RWPE1 (cell line): ENCODE measurements around the gene BTD.

Experiments used
- CTCF ChIA-PET: fragments of 350-600 bp; sonication (Branson Sonifier 250); formaldehyde crosslinking; extraction: SDS; loops from one replicate; lab custom pipeline; 2021; lab: Yijun Ruan, JAX
- POLR2A ChIA-PET: fragments of 400-600 bp; formaldehyde crosslinking; extraction: SDS; loops from one replicate; lab custom pipeline; 2020; ENCODE audit warnings: antibody characterized with exemption; ENCODE audit not compliant: low non-redundant PET; lab: Yijun Ruan, JAX
- DNase-seq: peaks from one replicate; pipeline ENCODE4 v3.0.0; 2012; ENCODE audit warnings: low spot score
- H3K27ac ChIP-seq: fragments of 450-650 bp; 2 replicates; pipeline ENCODE4 v1.5.1; 2017
- CTCF ChIP-seq: fragments of 450-650 bp; conservative IDR thresholded peaks from 2 replicates; pipeline ENCODE4 v1.5.1; 2017; ENCODE audit warnings: low read depth, mild to moderate bottlenecking

Gene BTD

GRCh38 chr3:15657016-15657415 is 55.5 kb downstream of the BTD start:
- ChIA-PET CTCF (no interaction called here), POLR2A (no interaction called here)
- no peak overlapping the region for H3K27ac ChIP-seq
- TF ChIP-seq CTCF = no peak
- no peak for DNase-seq

DNA sequence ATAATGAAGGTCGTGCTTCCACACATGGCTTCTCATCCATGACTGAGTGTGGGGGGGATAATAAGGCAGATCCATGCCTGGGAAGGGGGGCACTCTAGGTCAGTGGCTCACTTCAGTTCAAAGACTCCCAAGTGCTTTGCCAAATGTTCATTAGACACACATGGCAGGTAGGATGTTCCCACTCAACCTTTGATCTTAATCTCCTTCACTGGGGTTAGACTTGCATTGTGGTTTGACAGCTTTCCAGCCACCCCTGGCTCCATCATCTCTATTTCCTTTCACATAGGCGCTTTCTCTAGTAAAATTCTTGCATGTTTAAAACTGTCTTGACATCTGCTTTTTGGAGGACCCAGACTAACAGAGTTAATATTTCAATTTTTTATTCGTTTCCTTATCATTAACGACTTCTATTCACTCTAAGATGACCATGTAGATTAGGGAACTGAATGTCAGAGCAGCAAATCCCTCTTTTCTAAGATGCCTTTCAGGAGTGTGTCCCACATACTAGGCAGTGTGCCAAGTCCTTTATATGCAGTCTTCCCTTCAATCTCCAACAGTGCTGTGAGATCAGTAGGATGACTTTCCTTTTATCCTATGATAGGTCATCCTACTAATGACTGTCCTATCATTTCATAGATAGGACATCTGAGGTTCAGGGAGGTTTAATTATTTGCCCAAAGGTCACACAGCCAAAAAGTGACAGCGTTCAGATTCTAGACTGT is 57.9 kb downstream of the BTD start:
- POLR2A ChIA-PET = no interaction called here
- CTCF ChIA-PET = no interaction called here
- no peak overlapping the region for H3K27ac ChIP-seq
- no peak for TF ChIP-seq CTCF
- DNase-seq = no peak

DNA sequence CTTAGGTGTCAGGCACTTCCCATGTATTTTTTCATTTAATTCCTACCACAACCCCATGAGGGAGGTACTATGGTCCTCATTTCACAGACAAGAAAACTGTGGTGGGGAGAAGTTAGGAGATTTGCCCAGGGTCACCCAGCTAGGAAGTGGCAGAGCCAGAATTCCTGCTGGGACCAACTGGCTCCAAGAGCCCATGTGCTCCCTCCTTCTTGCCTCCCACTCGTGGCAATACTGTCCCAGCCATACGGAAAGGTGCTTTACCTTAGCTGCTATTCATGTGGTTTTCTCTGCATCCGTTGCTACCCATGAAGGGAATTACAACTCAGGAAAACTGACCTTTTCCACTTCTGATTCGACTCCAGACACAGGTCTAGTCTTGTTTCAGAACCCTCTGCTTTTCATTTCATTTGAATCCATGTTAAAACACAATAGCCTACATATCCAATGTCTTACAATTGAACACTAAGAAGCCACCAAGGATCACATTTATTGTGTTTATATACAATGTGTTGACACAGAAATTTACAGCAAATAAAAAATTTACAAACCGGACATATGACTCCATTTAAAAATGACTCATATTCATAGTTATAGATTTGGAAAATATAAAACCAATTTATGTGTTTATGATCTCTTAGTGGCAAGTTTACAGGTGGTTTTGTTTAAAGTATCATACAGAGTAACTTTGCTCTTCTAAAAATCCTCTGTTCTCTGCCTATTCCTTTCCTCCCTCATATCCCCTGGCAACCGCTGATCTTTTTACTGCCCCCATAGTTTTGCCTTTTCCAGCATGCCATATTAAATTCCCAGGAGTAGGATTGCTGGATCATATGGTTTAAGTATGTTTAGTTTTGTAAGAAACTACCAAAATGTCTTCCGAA is 58.8 kb downstream of the BTD start:
- H3K27ac ChIP-seq = no peak overlapping the region
- no peak for TF ChIP-seq CTCF
- CTCF ChIA-PET = no interaction called here
- DNase-seq = no peak
- POLR2A ChIA-PET = no interaction called here

DNA sequence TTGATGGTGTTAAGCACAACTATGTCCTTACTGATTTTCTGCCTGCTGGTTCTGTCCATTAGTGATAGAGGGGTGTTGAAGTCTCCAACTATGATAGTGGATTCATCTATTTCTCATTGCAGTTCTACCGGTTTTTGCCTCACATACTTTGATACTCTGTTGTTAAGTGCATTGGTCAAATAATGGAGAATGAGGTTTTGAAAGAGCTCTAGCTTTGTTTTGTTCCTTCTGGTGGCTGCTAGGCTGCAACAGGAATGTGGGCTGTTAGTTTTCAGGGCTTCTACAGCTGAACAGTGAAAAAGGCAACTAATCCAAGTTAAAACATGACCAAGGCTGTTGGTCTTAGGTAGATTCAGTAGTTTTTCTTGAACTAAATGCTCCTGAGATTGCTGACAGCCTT is 62.6 kb downstream of the BTD start:
- H3K27ac ChIP-seq = no peak overlapping the region

DNA sequence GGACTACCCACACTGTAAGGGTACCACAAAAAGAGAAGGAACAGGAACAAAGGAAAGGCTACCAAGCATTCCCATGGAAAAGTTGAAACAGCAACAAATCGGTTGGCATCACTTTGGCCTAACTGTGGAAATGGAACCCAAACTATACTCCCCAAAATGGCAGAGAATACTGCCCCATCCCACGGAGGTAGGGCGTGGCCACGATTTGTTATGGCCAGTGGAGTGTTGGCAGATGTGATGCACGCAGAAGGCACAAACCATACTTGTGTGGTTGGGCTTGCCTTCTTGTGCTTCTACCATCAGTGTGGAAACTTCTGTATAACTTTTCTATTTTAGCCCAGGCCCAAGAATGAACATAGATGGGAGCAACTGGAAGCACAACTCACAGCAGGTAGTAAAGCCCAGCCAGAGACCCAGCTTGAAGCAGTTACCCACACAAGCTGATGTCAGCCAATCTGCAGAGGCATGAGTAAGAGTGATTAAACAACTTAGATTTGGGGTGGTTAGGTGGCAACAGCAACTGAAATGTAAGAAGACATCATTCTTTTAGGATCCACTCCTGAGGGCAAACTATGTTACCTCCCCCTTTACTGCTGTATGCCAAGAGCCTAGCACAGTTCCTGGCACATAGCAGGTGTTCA is 64.1 kb downstream of the BTD start:
- POLR2A ChIA-PET = no interaction called here
- H3K27ac ChIP-seq = no peak overlapping the region
- no peak for DNase-seq
- TF ChIP-seq CTCF = no peak
- CTCF ChIA-PET = no interaction called here

More for the DNA sequence above, 62.6 kb downstream of the BTD start:
- POLR2A ChIA-PET = no interaction called here
- TF ChIP-seq CTCF = no peak
- CTCF ChIA-PET = interaction anchor here (0.7 kb wide), 1 partner anchor 74 kb away, joined by 3 read pairs; no protein-coding TSS in a partner anchor
- no peak for DNase-seq

GRCh38 chr3:15666277-15666676 is 64.7 kb downstream of the BTD start:
- no peak overlapping the region for H3K27ac ChIP-seq
- ChIA-PET CTCF (no interaction called here), POLR2A (no interaction called here)
- no peak for TF ChIP-seq CTCF
- no peak for DNase-seq
